ENCODE data around the gene WDR1. TPM values are rescaled to one million over a fixed set of nuclear protein-coding genes. Genes with fewer than 3 reads are reported as not detected.

The WDR1 gene
- total RNA-seq, 2 donors from 2014 or later = 222 to 345 TPM

- Histone ChIP-seq H3K9ac (ENCODE audit: extremely low read depth, low read length, poor library complexity, severe bottlenecking) (no peak overlapping the region), H3K36me3 (ENCODE audit: control insufficient read depth, insufficient read depth, low read length) (peaks cover 4% of the 10 kb centered on the region), H3K4me3 (ENCODE audit: low read length) (no peak overlapping the region), H3K27me3 (ENCODE audit: control insufficient read depth, insufficient read depth, low read length, poor library complexity, severe bottlenecking) (no peaks in the 10 kb centered on the region), H3K4me1 (ENCODE audit: control insufficient read depth, insufficient read depth, low read length) (no peaks in the 10 kb centered on the region), H3K27ac (ENCODE audit: low read depth, low read length) (no peak overlapping the region), H3K9me3 (ENCODE audit: control insufficient read depth, low read length) (peaks cover 9% of the 10 kb centered on the region)
- H3K27me3 Mint-ChIP-seq (ENCODE audit: insufficient read depth) = peaks cover 4% of the 10 kb centered on the region
- peaks cover 4% of the 10 kb centered on the region for H3K9me3 Mint-ChIP-seq
- H3K27ac Mint-ChIP-seq = no peak overlapping the region
- no peak for DNase-seq
- H3K4me3 Mint-ChIP-seq = no peak overlapping the region
- no peaks in the 10 kb centered on the region for H3K36me3 Mint-ChIP-seq (ENCODE audit: low read depth)
- H3K4me1 Mint-ChIP-seq = peaks cover 4% of the 10 kb centered on the region
- 85 to 96% methylated on average over 5 to 8 of the region's 8 CpGs for WGBS, 2 experiments (ENCODE audit: insufficient coverage in 1 of 2, insufficient read length in 1 of 2)
- TF ChIP-seq CTCF (conservative IDR thresholded peaks at IDR 0.05) = no peak
Measured at GRCh38 chr4:10056334-10057022, 60.1 kb downstream of the WDR1 start.

- H3K4me1 Mint-ChIP-seq = peaks cover 10% of the 10 kb centered on the region
Measured at GRCh38 chr4:10055871-10056270, 60.7 kb downstream of the WDR1 start.

GRCh38 chr4:10054571-10055041 lies 62.0 kb downstream of the WDR1 start:
- no peak for TF ChIP-seq CTCF (conservative IDR thresholded peaks at IDR 0.05)
- Mint-ChIP-seq H3K36me3 (ENCODE audit: low read depth) (no peaks in the 10 kb centered on the region), H3K9me3 (peaks cover 4% of the 10 kb centered on the region), H3K27ac (no peak overlapping the region), H3K4me1 (peaks cover 18% of the 10 kb centered on the region), H3K4me3 (no peak overlapping the region), H3K27me3 (ENCODE audit: insufficient read depth) (peaks cover 5% of the 10 kb centered on the region)
- Histone ChIP-seq H3K27ac (ENCODE audit: low read depth, low read length) (no peak overlapping the region), H3K27me3 (ENCODE audit: control insufficient read depth, insufficient read depth, low read length, poor library complexity, severe bottlenecking) (no peaks in the 10 kb centered on the region), H3K9ac (ENCODE audit: extremely low read depth, low read length, poor library complexity, severe bottlenecking) (no peak overlapping the region), H3K4me3 (ENCODE audit: low read length) (no peak overlapping the region), H3K9me3 (ENCODE audit: control insufficient read depth, low read length) (peaks cover 9% of the 10 kb centered on the region), H3K4me1 (ENCODE audit: control insufficient read depth, insufficient read depth, low read length) (peaks cover 5% of the 10 kb centered on the region), H3K36me3 (ENCODE audit: control insufficient read depth, insufficient read depth, low read length) (peaks cover 4% of the 10 kb centered on the region)
- WGBS, 2 experiments (ENCODE audit: insufficient coverage in 1 of 2, insufficient read length in 1 of 2) = 73 to 86% methylated on average over 4 of the region's 4 CpGs
- no peak for DNase-seq

More at GRCh38 chr4:10055871-10056270, 60.7 kb downstream of the WDR1 start:
- Mint-ChIP-seq H3K36me3 (ENCODE audit: low read depth) (no peaks in the 10 kb centered on the region), H3K9me3 (peaks cover 4% of the 10 kb centered on the region), H3K27ac (no peak overlapping the region), H3K4me3 (no peak overlapping the region), H3K27me3 (ENCODE audit: insufficient read depth) (peaks cover 5% of the 10 kb centered on the region)
- Histone ChIP-seq H3K4me1 (ENCODE audit: control insufficient read depth, insufficient read depth, low read length) (peaks cover 1% of the 10 kb centered on the region), H3K9me3 (ENCODE audit: control insufficient read depth, low read length) (peaks cover 9% of the 10 kb centered on the region), H3K27me3 (ENCODE audit: control insufficient read depth, insufficient read depth, low read length, poor library complexity, severe bottlenecking) (no peaks in the 10 kb centered on the region), H3K36me3 (ENCODE audit: control insufficient read depth, insufficient read depth, low read length) (peaks cover 4% of the 10 kb centered on the region), H3K4me3 (ENCODE audit: low read length) (no peak overlapping the region), H3K27ac (ENCODE audit: low read depth, low read length) (no peak overlapping the region), H3K9ac (ENCODE audit: extremely low read depth, low read length, poor library complexity, severe bottlenecking) (no peak overlapping the region)
- no peak for TF ChIP-seq CTCF (conservative IDR thresholded peaks at IDR 0.05)
- peak; percentile 17 for DNase-seq
- 90 to 96% methylated on average over 2 to 4 of the region's 4 CpGs for WGBS, 2 experiments (ENCODE audit: insufficient coverage in 1 of 2, insufficient read length in 1 of 2)
